Measurements from ENCODE around the gene SLC38A10. TPM values are rescaled to one million over a fixed set of nuclear protein-coding genes. Genes with fewer than 3 reads are reported as not detected.

The SLC38A10 gene
- total and polyA plus RNA-seq, 2 of the 13 experiments (the other 11 are each of a cell fraction or from before 2014, with no cell fraction given): 23.4 to 55.8 TPM

- no peak for TF ChIP-seq SMAD9 (CRISPR knock-in tag; IDR thresholded peaks at IDR 0.05)
- TF ChIP-seq FOSL1 (CRISPR knock-in tag; IDR thresholded peaks at IDR 0.05; ENCODE audit: borderline replicate concordance): no peak
- TF ChIP-seq SMARCE1 (IDR thresholded peaks at IDR 0.05; ENCODE audit: borderline replicate concordance): no peak
- no peak for TF ChIP-seq BCLAF1 (IDR thresholded peaks at IDR 0.05)
- TF ChIP-seq POGK (CRISPR knock-in tag; conservative IDR thresholded peaks at IDR 0.05): peak; percentile 91
- TF ChIP-seq THYN1 (CRISPR knock-in tag; IDR thresholded peaks at IDR 0.05; ENCODE audit: borderline replicate concordance, low read depth): 0 out of 2 replicates have a peak, but pooled peaks have one; percentile 21
- TF ChIP-seq ZNF546 (CRISPR knock-in tag; conservative IDR thresholded peaks at IDR 0.05): peak; percentile 96
- TF ChIP-seq MTA3 (CRISPR knock-in tag; IDR thresholded peaks at IDR 0.05): no peak
- 0 out of 2 replicates have a peak, but pooled peaks have one; percentile 15 for TF ChIP-seq BCL6 (CRISPR knock-in tag; IDR thresholded peaks at IDR 0.05)
- 0 out of 2 replicates have a peak, but pooled peaks have one; percentile 20 for TF ChIP-seq TOE1 (CRISPR knock-in tag; IDR thresholded peaks at IDR 0.05)
- TF ChIP-seq HNRNPL (IDR thresholded peaks at IDR 0.05; ENCODE audit: low read depth, low read length): peak; percentile 43; the same call in 1 of the 2 replicates
- no peak for TF ChIP-seq PAF1 (CRISPR knock-in tag; IDR thresholded peaks at IDR 0.05)
- no peak for TF ChIP-seq ZBTB7A (CRISPR knock-in tag; IDR thresholded peaks at IDR 0.05)
- no peak for TF ChIP-seq ZNF407 (CRISPR knock-in tag; IDR thresholded peaks at IDR 0.05; ENCODE audit: not compliant biosample characterization)
- no peak for TF ChIP-seq PAWR (CRISPR knock-in tag; IDR thresholded peaks at IDR 0.05; ENCODE audit: borderline replicate concordance)
- TF ChIP-seq ZKSCAN8 (CRISPR knock-in tag; IDR thresholded peaks at IDR 0.05; ENCODE audit: borderline replicate concordance): no peak
Measured at GRCh38 chr17:81222906-81223761, 72.0 kb downstream of the SLC38A10 start, which contains the start of gene CEP131 (continued).

Measured in HepG2 (cell line).